ENCODE results near the gene NPPC.

- TF ChIP-seq CTCF (IDR thresholded peaks at IDR 0.05) (no peak), POLR2AphosphoS5 (IDR thresholded peaks at IDR 0.05) (no peak), POLR2A (IDR thresholded peaks at IDR 0.05) (no peak)
Observed at GRCh38 chr2:231930593-231931281, 4.5 kb upstream of the NPPC start.
